Lung (tissue), 12 donors: ENCODE data around the gene RASGRP3. TPM values are rescaled to one million over a fixed set of nuclear protein-coding genes. Genes with fewer than 3 reads are reported as not detected.

Experiments
- ATAC-seq: fragments of 200-7000 bp; cut with Tn5 transposase; one replicate; pipeline ENCODE4 v1.9.1; 2020; ENCODE audit warnings: moderate number of reproducible peaks; ENCODE audit not compliant: insufficient read depth, low FRiP score
- DNase-seq, 3 donors: peaks; one replicate each; pipeline ENCODE4 v3.0.0-alpha.2; 2013 to 2017
- H3K27ac ChIP-seq, 2 donors: one replicate each; pipeline ENCODE4 v1.5.1; 2013; ENCODE audit warnings: mild to moderate bottlenecking in 2 of 2, moderate library complexity in 2 of 2, control low read depth in 1 of 2, inconsistent platforms in 1 of 2, low read depth in 1 of 2, low read length in 1 of 2
- H3K27me3 ChIP-seq, 3 donors: one replicate each; pipeline ENCODE4 v1.5.1; 2013; ENCODE audit warnings: low read length in 2 of 3; ENCODE audit not compliant: control insufficient read depth in 3 of 3, insufficient read depth in 3 of 3
- H3K36me3 ChIP-seq, 4 donors: one replicate each; pipeline ENCODE4 v1.5.1; 2013; ENCODE audit warnings: low read length in 4 of 4, mild to moderate bottlenecking in 1 of 4, moderate library complexity in 1 of 4; ENCODE audit not compliant: control insufficient read depth in 4 of 4, insufficient read depth in 4 of 4
- H3K4me1 ChIP-seq, 5 donors: one replicate each; pipeline ENCODE4 v1.5.1; 2013; ENCODE audit warnings: low read length in 5 of 5, mild to moderate bottlenecking in 2 of 5, moderate library complexity in 1 of 5; ENCODE audit not compliant: control insufficient read depth in 5 of 5, insufficient read depth in 5 of 5
- H3K4me3 ChIP-seq: one replicate; pipeline ENCODE4 v1.5.1; 2013; ENCODE audit warnings: mild to moderate bottlenecking, control low read depth, moderate library complexity
- H3K9ac ChIP-seq, 2 donors: one replicate each; pipeline ENCODE4 v1.5.1; 2013; ENCODE audit warnings: low read length in 2 of 2, control low read depth in 1 of 2; ENCODE audit not compliant: insufficient read depth in 1 of 2
- H3K9me3 ChIP-seq, 4 donors: one replicate each; pipeline ENCODE4 v1.5.1; 2013; ENCODE audit warnings: low read length in 3 of 4, mild to moderate bottlenecking in 1 of 4, moderate library complexity in 1 of 4; ENCODE audit not compliant: control insufficient read depth in 4 of 4, insufficient read depth in 3 of 4
- WGBS, 2 donors: extraction: QIAGEN DNeasy Blood & Tissue Kit; methylation state at CpG; one replicate each; pipeline ENCODE4 v1.1.7; 2013; 5-methylcytosine and 5-hydroxymethylcytosine counted together
- polyA plus RNA-seq, 2 donors: library from polyadenylated mRNA; stranded (reverse); fragments of 200-250 nt; gene quantifications; one replicate each; pipeline ENCODE4 v1.2.1, GENCODE V29; 2013
- total RNA-seq, 2 donors: library from RNA; depleted of rRNA in 1 of 2; stranded (reverse); fragments of >200 nt in 1 of 2; gene quantifications; one replicate each; pipeline ENCODE4 v1.2.1, GENCODE V29; 2014 to 2021
- TF ChIP-seq, protein P1 (sequence below): IDR thresholded peaks from 2 replicates; pipeline ENCODE4 v1.5.1; 2012; ENCODE audit warnings: mild to moderate bottlenecking; ENCODE audit errors: control extremely low read depth, extremely low read depth
- donor health status: control.
- donor health status: control.
- donor health status: Bipolar disorder and iron deficiency.
- donor health status: healthy.
- donor health status: DM: yes; HTN: yes; CAD: no.

Gene RASGRP3
- total and polyA plus RNA-seq, 4 donors, result 3.6 to 36.6 (median 10.5) TPM

DNA sequence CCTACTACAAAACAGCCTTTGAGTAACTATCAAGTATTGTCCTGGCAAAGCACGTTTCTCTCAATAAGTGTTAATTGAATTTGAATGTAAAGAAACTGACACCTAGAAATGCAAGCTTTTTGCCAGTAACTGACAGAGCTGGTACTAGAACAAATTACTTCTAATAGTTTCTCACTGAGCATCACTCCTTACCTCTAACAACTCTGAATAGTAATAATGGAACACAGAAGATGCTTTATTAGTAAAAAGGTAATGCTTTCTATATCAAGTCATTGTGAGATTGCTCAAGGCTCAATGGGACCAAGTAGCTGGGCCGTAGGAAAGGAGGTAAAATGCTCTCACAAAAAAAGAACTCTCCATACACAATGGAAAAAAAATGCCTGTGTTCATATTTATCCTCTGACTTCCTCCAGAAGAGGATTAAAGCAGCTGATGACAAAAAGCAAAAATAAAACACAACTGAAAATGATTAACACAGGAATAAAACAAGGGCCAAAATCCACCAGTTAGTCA is 11.8 kb downstream of the RASGRP3 start:
- ATAC-seq, result no peak
- H3K4me3 ChIP-seq, result no peak overlapping the region
- no peak overlapping the region for H3K27ac ChIP-seq
- DNase-seq, result no peak
- TF ChIP-seq, protein P1, sequence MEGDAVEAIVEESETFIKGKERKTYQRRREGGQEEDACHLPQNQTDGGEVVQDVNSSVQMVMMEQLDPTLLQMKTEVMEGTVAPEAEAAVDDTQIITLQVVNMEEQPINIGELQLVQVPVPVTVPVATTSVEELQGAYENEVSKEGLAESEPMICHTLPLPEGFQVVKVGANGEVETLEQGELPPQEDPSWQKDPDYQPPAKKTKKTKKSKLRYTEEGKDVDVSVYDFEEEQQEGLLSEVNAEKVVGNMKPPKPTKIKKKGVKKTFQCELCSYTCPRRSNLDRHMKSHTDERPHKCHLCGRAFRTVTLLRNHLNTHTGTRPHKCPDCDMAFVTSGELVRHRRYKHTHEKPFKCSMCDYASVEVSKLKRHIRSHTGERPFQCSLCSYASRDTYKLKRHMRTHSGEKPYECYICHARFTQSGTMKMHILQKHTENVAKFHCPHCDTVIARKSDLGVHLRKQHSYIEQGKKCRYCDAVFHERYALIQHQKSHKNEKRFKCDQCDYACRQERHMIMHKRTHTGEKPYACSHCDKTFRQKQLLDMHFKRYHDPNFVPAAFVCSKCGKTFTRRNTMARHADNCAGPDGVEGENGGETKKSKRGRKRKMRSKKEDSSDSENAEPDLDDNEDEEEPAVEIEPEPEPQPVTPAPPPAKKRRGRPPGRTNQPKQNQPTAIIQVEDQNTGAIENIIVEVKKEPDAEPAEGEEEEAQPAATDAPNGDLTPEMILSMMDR, result no peak
- H3K27me3 ChIP-seq, result no peaks in the 10 kb centered on the region
- no peaks in the 10 kb centered on the region for H3K36me3 ChIP-seq
- H3K4me1 ChIP-seq, result peaks cover 0 to 27% (median 0%) of the 10 kb centered on the region in 5 donors
- WGBS, 2 donors, result 61 to 77% methylated on average over 2 of the region's 2 CpGs
- H3K9me3 ChIP-seq, result peaks cover 0 to 3% (median 3%) of the 10 kb centered on the region in 4 donors
- H3K9ac ChIP-seq, result no peak overlapping the region

DNA sequence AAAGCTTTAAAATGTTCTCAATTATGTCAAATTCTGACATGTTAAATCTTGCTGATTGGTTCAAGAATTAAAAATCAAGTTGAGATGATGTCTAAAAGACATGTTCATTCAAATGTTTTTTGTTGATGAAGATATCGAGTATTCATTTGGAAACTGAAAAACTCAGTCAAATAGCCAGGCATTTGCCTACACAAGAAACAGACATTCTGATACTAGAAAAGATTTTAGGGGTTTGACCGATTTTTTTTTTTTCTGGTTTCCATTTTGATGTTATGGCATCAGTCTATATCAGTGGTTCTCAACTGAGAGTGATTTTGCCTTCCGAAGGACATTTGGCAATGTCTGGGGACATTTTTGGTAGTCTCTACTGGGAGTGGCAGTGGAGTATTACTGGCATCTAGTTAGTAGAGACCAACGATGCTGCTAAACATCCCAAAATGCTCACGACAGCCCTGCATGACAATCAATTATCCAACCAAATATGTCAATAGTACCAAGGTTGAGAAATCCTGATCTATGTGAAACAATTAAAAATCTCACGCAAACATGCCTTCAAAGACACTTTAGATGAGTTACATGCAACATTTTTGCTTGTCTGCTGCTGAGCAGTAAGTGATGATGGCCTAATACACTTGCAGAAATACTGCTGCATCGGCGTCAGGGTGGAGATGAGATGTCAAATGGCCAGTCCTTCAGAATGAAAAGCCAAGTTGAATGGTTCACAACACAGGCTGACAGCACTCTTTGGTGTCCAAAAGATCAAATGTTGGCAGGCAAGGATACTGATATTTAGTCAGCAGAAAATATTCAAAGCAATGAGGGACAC is 12.5 kb downstream of the RASGRP3 start:
- Histone ChIP-seq H3K9ac (no peak overlapping the region), H3K27ac (no peak overlapping the region), H3K4me1 (peaks cover 0 to 30% (median 0%) of the 10 kb centered on the region in 5 donors), H3K36me3 (no peaks in the 10 kb centered on the region), H3K27me3 (no peaks in the 10 kb centered on the region), H3K9me3 (peaks cover 0 to 3% (median 3%) of the 10 kb centered on the region in 4 donors), H3K4me3 (no peak overlapping the region)
- TF ChIP-seq, protein P1, result no peak
- DNase-seq, result no peak
- ATAC-seq, result no peak
- WGBS, 2 donors, result 89 to 94% methylated on average over 8 of the region's 8 CpGs

DNA sequence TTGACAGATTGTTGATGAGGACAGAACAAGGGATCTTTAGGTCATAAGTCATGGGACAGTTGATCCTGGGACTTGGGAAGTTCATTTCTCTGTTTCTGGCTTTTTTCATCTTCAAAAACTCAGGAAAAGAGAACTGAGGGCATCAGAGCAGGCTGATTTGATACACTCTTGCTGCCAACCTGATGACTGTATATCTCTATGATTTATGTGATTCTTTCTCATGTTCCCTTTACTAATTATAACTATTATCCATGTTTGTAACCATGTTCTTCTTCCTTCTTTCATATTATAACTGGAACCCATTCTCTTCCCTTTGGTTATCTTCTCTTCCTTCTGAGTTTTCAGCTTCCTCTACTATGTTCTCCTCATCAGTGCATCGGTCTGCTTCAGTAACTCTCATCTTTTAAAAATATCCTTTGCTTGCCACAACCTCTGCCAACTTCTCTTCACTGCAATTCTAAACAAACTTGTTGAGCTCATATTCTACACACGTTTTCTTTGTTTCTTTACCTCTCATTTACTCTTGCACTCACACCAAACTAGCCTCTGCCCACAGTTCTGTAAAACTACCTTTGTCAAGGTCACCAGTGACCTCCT is 13.5 kb downstream of the RASGRP3 start:
- ATAC-seq, result no peak

More for the DNA sequence above, 13.5 kb downstream of the RASGRP3 start:
- 26 to 40% methylated on average over 2 of the region's 2 CpGs for WGBS, 2 donors
- Histone ChIP-seq H3K9me3 (peaks cover 0 to 3% (median 3%) of the 10 kb centered on the region in 4 donors), H3K9ac (no peak overlapping the region), H3K36me3 (no peaks in the 10 kb centered on the region), H3K27ac (no peak overlapping the region), H3K4me3 (no peak overlapping the region), H3K4me1 (peaks cover 0 to 30% (median 0%) of the 10 kb centered on the region in 5 donors), H3K27me3 (no peaks in the 10 kb centered on the region)
- TF ChIP-seq, protein P1, result no peak
- no peak for DNase-seq
